Measurements from ENCODE around the gene RWDD4. TPM values are rescaled to one million over a fixed set of nuclear protein-coding genes. Genes with fewer than 3 reads are reported as not detected.

RWDD4 gene
- total RNA-seq, 1 donor from 2014 or later: 20.6 TPM

DNA sequence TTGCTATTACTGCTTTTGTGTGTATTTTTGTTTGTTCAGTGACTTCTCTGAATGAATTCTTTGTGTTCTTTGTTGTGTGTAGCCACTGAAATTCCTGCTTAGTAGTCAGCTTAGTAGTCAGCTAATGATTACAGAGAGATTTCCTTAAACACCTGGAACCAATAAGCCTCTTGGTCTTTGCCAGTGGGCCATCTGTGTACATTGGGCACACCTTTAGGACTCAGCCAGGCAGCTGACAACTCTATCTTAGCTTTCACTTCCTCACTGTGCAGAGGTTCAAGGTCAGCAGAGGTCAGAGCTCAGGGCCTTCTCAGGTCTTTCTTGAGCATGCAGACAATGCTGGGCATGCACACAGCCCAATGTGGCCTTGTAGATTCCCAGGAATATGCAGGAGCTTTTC is 59.3 kb downstream of the RWDD4 start:
- Mint-ChIP-seq H3K4me1 (ENCODE audit: unreplicated experiment) (no peaks in the 10 kb centered on the region), H3K4me3 (ENCODE audit: unreplicated experiment) (no peak overlapping the region), H3K27ac (ENCODE audit: unreplicated experiment) (no peak overlapping the region), H3K9me3 (ENCODE audit: unreplicated experiment) (no peaks in the 10 kb centered on the region), H3K27me3 (ENCODE audit: unreplicated experiment) (peaks cover 3% of the 10 kb centered on the region), H3K36me3 (ENCODE audit: unreplicated experiment) (no peaks in the 10 kb centered on the region)
- DNase-seq (ENCODE audit: extremely low spot score, unreplicated experiment): no peak
- TF ChIP-seq, protein P1, sequence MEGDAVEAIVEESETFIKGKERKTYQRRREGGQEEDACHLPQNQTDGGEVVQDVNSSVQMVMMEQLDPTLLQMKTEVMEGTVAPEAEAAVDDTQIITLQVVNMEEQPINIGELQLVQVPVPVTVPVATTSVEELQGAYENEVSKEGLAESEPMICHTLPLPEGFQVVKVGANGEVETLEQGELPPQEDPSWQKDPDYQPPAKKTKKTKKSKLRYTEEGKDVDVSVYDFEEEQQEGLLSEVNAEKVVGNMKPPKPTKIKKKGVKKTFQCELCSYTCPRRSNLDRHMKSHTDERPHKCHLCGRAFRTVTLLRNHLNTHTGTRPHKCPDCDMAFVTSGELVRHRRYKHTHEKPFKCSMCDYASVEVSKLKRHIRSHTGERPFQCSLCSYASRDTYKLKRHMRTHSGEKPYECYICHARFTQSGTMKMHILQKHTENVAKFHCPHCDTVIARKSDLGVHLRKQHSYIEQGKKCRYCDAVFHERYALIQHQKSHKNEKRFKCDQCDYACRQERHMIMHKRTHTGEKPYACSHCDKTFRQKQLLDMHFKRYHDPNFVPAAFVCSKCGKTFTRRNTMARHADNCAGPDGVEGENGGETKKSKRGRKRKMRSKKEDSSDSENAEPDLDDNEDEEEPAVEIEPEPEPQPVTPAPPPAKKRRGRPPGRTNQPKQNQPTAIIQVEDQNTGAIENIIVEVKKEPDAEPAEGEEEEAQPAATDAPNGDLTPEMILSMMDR (IDR thresholded peaks at IDR 0.05): no peak

DNA sequence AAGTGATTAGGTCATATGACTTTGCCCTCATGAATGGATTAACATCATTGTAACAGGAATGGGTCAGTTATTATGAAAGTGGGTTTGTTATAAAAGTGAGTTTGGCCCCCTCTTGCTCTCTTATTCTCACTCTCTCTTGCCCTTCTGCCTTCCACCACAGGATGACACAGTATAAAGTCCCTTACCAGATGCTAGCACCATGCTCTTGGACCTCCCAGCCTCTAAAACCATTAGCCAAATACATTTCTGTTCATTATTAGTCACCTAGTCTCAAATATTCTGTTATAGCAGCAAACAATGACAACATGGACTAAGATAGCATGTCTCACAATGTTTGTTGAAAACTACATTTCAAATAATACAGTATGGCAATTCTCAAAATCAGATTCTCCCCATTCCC is 59.7 kb downstream of the RWDD4 start:
- DNase-seq (ENCODE audit: extremely low spot score, unreplicated experiment): no peak
- H3K4me3 Mint-ChIP-seq (ENCODE audit: unreplicated experiment): no peak overlapping the region
- TF ChIP-seq, protein P1 (IDR thresholded peaks at IDR 0.05): no peak
- H3K27ac Mint-ChIP-seq (ENCODE audit: unreplicated experiment): no peak overlapping the region
- no peaks in the 10 kb centered on the region for H3K4me1 Mint-ChIP-seq (ENCODE audit: unreplicated experiment)
- H3K27me3 Mint-ChIP-seq (ENCODE audit: unreplicated experiment): peaks cover 3% of the 10 kb centered on the region
- H3K36me3 Mint-ChIP-seq (ENCODE audit: unreplicated experiment): no peaks in the 10 kb centered on the region
- no peaks in the 10 kb centered on the region for H3K9me3 Mint-ChIP-seq (ENCODE audit: unreplicated experiment)

DNA sequence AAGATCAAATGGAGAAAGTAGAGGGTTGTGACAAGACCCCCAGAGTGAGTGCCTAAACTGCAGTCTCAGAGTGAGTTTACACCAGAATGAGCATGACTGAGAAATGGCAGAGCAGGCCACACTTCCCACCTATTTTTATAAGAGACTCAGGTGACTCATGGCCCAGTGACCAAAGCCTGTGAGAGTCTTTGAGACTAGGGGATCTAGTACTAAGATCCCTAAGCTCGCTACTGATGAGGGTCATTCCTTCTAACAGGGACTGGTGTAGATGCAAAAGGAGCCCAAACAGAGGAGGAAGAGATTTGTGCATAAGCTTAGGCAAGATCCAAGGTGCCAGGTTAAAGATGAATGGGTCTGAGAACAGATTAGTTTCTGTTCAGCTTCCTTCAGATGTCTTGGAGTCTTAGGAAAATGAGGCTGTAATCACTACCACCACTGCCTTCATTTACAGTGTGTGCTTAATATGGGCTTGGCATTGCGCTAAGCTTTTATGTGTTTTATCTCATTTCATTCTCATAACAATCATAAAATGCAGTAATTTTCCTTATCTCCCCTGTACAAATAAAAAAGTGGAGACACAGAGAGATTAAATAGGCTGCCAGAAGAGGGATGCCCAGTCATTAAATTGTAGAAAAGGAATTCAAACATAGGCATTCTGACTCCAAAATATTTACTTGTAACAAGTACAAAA is 62.8 kb downstream of the RWDD4 start:
- no peak overlapping the region for H3K4me3 Mint-ChIP-seq (ENCODE audit: unreplicated experiment)
- no peak overlapping the region for H3K27ac Mint-ChIP-seq (ENCODE audit: unreplicated experiment)
- H3K27me3 Mint-ChIP-seq (ENCODE audit: unreplicated experiment): peaks cover 3% of the 10 kb centered on the region
- DNase-seq (ENCODE audit: extremely low spot score, unreplicated experiment): no peak
- TF ChIP-seq, protein P1 (IDR thresholded peaks at IDR 0.05): no peak
- no peaks in the 10 kb centered on the region for H3K36me3 Mint-ChIP-seq (ENCODE audit: unreplicated experiment)
- H3K9me3 Mint-ChIP-seq (ENCODE audit: unreplicated experiment): no peaks in the 10 kb centered on the region
- no peaks in the 10 kb centered on the region for H3K4me1 Mint-ChIP-seq (ENCODE audit: unreplicated experiment)

DNA sequence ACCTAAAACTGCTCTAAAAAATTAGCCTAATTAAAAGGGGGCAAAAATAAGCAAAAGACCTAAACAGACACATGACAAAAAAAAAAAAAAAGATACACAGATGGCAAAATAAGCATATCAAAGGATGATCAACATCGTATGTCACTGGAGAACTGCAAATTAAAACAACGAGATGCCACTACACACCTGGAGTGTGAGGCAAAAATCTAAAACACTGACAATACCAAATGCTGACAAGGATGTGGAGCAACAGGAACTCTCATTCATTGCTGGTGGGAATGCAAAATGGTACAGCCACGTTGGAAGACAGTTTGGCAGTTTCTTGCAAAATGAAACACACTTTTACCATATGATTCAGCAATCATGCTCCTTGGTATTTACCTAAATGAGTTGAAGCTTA is 64.2 kb downstream of the RWDD4 start:
- Mint-ChIP-seq H3K36me3 (ENCODE audit: unreplicated experiment) (no peaks in the 10 kb centered on the region), H3K9me3 (ENCODE audit: unreplicated experiment) (no peaks in the 10 kb centered on the region), H3K4me1 (ENCODE audit: unreplicated experiment) (no peaks in the 10 kb centered on the region), H3K4me3 (ENCODE audit: unreplicated experiment) (no peak overlapping the region), H3K27me3 (ENCODE audit: unreplicated experiment) (peaks cover 3% of the 10 kb centered on the region), H3K27ac (ENCODE audit: unreplicated experiment) (no peak overlapping the region)
- DNase-seq (ENCODE audit: extremely low spot score, unreplicated experiment): no peak
- TF ChIP-seq, protein P1 (IDR thresholded peaks at IDR 0.05): no peak

DNA sequence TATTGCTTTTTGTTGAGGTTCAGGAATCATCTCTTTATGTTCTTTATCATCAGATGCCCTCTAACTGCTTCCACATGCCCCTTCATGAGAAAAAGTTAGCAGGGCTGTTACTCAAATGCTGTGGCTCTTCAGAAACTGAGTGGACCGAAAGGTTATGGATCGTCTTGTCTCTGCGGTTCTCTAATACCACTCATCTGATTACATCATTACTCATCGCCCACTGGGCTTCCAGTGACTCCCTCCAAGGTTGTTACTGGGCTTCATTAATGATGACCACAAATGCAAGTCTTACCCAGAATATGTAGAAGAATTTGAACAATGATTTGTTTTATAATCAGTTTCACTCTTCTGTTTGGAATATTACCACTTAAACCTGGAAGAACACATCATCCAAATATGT is 67.7 kb downstream of the RWDD4 start:
- Mint-ChIP-seq H3K4me1 (ENCODE audit: unreplicated experiment) (no peaks in the 10 kb centered on the region), H3K27ac (ENCODE audit: unreplicated experiment) (no peak overlapping the region), H3K4me3 (ENCODE audit: unreplicated experiment) (no peak overlapping the region), H3K36me3 (ENCODE audit: unreplicated experiment) (no peaks in the 10 kb centered on the region), H3K27me3 (ENCODE audit: unreplicated experiment) (peaks cover 3% of the 10 kb centered on the region), H3K9me3 (ENCODE audit: unreplicated experiment) (no peaks in the 10 kb centered on the region)
- TF ChIP-seq, protein P1 (IDR thresholded peaks at IDR 0.05): no peak
- DNase-seq (ENCODE audit: extremely low spot score, unreplicated experiment): no peak

Other genes with a start within 250 kb of the RWDD4 start
- gene CDKN2AIP, start 214.5 kb downstream of the RWDD4 start, total RNA-seq: 13.2 and 13.8 TPM in 2 replicates
- gene ING2, start 154.1 kb downstream of the RWDD4 start, total RNA-seq: 7.0 and 10.2 TPM in 2 replicates
- gene TRAPPC11, start 108 bp upstream of the RWDD4 start, total RNA-seq: 37.3 and 43.0 TPM in 2 replicates
- 0.19 and 0.68 TPM in 2 replicates for gene STOX2, start 246.1 kb upstream of the RWDD4 start, total RNA-seq

Data from osteocyte (in vitro differentiated cells).